Keratinocyte (primary cell): ENCODE data around the gene MUC5B. TPM values are rescaled to one million over a fixed set of nuclear protein-coding genes. Genes with fewer than 3 reads are reported as not detected.

ENCODE experiments used
- DNase-seq: peaks from one replicate; pipeline ENCODE4 v3.0.0-alpha.2; 2011; ENCODE audit warnings: low read depth, missing footprints, low spot score
- FAIRE-seq: peaks from 2 replicates; lab custom pipeline; 2011; peaks lifted over from hg19 to GRCh38; lab: Jason Lieb, UNC
- H2AFZ ChIP-seq: 2 replicates; pipeline ENCODE4 v1.6.0; 2012; ENCODE audit warnings: low read length, control low read depth, inconsistent platforms; ENCODE audit not compliant: control insufficient read depth
- H3K27ac ChIP-seq: 2 replicates; pipeline ENCODE4 v1.5.1; 2011; ENCODE audit warnings: low read length; ENCODE audit not compliant: control insufficient read depth, insufficient read depth
- H3K27me3 ChIP-seq: 3 replicates; pipeline ENCODE4 v1.6.0; 2011; ENCODE audit warnings: low read length; ENCODE audit not compliant: control insufficient read depth, insufficient read depth; ENCODE audit errors: extremely low read depth
- H3K36me3 ChIP-seq, 2 experiments: 2 replicates in 1 of 2; 3 replicates in 1 of 2; pipeline ENCODE4 v1.5.1; 2011; ENCODE audit warnings: low read length in 2 of 2, mild to moderate bottlenecking in 1 of 2; ENCODE audit not compliant: control insufficient read depth in 2 of 2, insufficient read depth in 2 of 2; ENCODE audit errors: extremely low read depth in 1 of 2
- H3K4me1 ChIP-seq: 3 replicates; pipeline ENCODE4 v1.5.1; 2011; ENCODE audit warnings: low read length; ENCODE audit not compliant: control insufficient read depth, insufficient read depth; ENCODE audit errors: extremely low read depth
- H3K4me2 ChIP-seq: 3 replicates; pipeline ENCODE4 v1.6.0; 2011; ENCODE audit warnings: low read depth, low read length; ENCODE audit not compliant: control insufficient read depth, insufficient read depth; ENCODE audit errors: extremely low read depth
- H3K4me3 ChIP-seq, 3 experiments: fragments of 200-600 bp in 1 of 3; sonication (generic) in 1 of 3; 2 replicates in 2 of 3; 3 replicates in 1 of 3; pipeline ENCODE4 v1.5.1; 2011 to 2016; ENCODE audit warnings: low read length in 3 of 3, mild to moderate bottlenecking in 3 of 3, control low read depth in 2 of 3, inconsistent platforms in 1 of 3, low read depth in 1 of 3, mixed read lengths in 1 of 3, mixed run types in 1 of 3, moderate library complexity in 1 of 3; ENCODE audit not compliant: control insufficient read depth in 2 of 3, insufficient read depth in 2 of 3; ENCODE audit errors: extremely low read depth in 1 of 3
- H3K79me2 ChIP-seq: 2 replicates; pipeline ENCODE4 v1.6.0; 2012; ENCODE audit warnings: low read length; ENCODE audit not compliant: control insufficient read depth, insufficient read depth
- H3K9ac ChIP-seq: 3 replicates; pipeline ENCODE4 v1.6.0; 2011; ENCODE audit warnings: low read length; ENCODE audit not compliant: control insufficient read depth, insufficient read depth; ENCODE audit errors: extremely low read depth
- H3K9me1 ChIP-seq: 3 replicates; pipeline ENCODE4 v1.6.0; 2011; ENCODE audit warnings: low read length; ENCODE audit not compliant: control insufficient read depth, insufficient read depth; ENCODE audit errors: extremely low read depth
- H3K9me3 ChIP-seq: 2 replicates; pipeline ENCODE4 v1.5.1; 2012; ENCODE audit warnings: low read depth, low read length; ENCODE audit not compliant: control insufficient read depth
- H4K20me1 ChIP-seq: 3 replicates; pipeline ENCODE4 v1.6.0; 2011; ENCODE audit warnings: low read length; ENCODE audit not compliant: control insufficient read depth, insufficient read depth; ENCODE audit errors: extremely low read depth
- EZH2 ChIP-seq: IDR thresholded peaks from one replicate; pipeline ENCODE4 v1.6.1; 2012; ENCODE audit warnings: inconsistent platforms, mild to moderate bottlenecking, low read length, moderate library complexity
- dilution Hi-C: fragments of 300-500 bp; cut with MboI; formaldehyde crosslinking; loops from one replicate; pipeline ENCODE4 v1.7.0; 2020; ENCODE audit warnings: low sequenced_read_pairs; ENCODE audit not compliant: extremely low pct_ligation_motif_present
- polyA plus RNA-seq, 5 experiments: library from polyadenylated mRNA; depleted of rRNA in 3 of 5; stranded (reverse) in 3 of 5; stranded (forward) in 1 of 5; unstranded in 1 of 5; fragments of >200 nt; gene quantifications; 1 replicate in 1 of 5; 2 replicates in 3 of 5; 3 replicates in 1 of 5; pipeline versions ENCODE4 v1.2.1 to v1.2.3, GENCODE V29; 2011 to 2012; ENCODE audit warnings: missing spikeins in 2 of 5, low read depth in 1 of 5, low replicate concordance in 1 of 5
- TF ChIP-seq, protein P1 (sequence below), 3 experiments: IDR thresholded peaks in 1 of 3; conservative IDR thresholded peaks in 1 of 3; optimal IDR thresholded peaks in 1 of 3; 2 replicates in 2 of 3; 3 replicates in 1 of 3; pipeline versions ENCODE3 to v1.5.1; 2011; ENCODE audit warnings: low read length in 3 of 3, mild to moderate bottlenecking in 3 of 3, moderate library complexity in 2 of 3, control low read depth in 1 of 3, inconsistent platforms in 1 of 3; ENCODE audit not compliant: insufficient read depth in 2 of 3; ENCODE audit errors: extremely low read depth in 1 of 3

Gene MUC5B
- polyA plus RNA-seq, 1 donor (not counting 4 experiments of a cell fraction or from before 2014, with no cell fraction given) = not detected

DNA sequence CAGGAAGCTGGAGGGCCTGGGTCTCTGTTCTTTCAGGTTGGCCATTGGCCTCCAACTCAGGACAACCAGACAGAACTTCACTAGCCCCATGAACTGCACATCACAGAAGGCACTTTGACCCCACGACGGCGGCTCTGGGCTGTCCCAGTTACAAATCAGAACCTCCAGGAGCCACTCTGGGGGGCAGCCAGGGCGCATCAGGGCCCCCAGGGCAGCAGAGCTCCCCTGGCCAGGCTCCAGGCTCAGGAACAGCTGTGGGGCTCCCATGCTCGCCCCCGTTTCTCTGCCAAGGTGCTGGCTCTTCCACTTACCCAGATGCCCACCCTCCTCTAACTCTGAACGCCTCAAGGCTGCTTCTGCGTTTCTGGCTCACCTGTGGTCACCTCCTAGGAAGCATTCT, 61.0 kb downstream of the MUC5B start:
- FAIRE-seq (no peak), DNase-seq (no peak)
- H3K36me3 ChIP-seq = peaks cover 36 to 59% of the 10 kb centered on the region in 2 experiments
- dilution Hi-C loops = no loop called here
- no peak overlapping the region for H3K9ac ChIP-seq
- no peak for TF ChIP-seq EZH2
- TF ChIP-seq, protein P1, sequence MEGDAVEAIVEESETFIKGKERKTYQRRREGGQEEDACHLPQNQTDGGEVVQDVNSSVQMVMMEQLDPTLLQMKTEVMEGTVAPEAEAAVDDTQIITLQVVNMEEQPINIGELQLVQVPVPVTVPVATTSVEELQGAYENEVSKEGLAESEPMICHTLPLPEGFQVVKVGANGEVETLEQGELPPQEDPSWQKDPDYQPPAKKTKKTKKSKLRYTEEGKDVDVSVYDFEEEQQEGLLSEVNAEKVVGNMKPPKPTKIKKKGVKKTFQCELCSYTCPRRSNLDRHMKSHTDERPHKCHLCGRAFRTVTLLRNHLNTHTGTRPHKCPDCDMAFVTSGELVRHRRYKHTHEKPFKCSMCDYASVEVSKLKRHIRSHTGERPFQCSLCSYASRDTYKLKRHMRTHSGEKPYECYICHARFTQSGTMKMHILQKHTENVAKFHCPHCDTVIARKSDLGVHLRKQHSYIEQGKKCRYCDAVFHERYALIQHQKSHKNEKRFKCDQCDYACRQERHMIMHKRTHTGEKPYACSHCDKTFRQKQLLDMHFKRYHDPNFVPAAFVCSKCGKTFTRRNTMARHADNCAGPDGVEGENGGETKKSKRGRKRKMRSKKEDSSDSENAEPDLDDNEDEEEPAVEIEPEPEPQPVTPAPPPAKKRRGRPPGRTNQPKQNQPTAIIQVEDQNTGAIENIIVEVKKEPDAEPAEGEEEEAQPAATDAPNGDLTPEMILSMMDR (optimal IDR thresholded peaks at IDR 0.05 in 1 of 3, IDR thresholded peaks at IDR 0.05 in 1 of 3, conservative IDR thresholded peaks at IDR 0.05 in 1 of 3; ENCODE audit: extremely low read depth in 1 of 3, insufficient read depth in 2 of 3, low read length in 3 of 3) = no peak
- peaks cover 6% of the 10 kb centered on the region for H3K4me1 ChIP-seq
- H2AFZ ChIP-seq = no peak overlapping the region
- H3K9me3 ChIP-seq = no peaks in the 10 kb centered on the region
- H3K79me2 ChIP-seq = peaks cover 10% of the 10 kb centered on the region
- H4K20me1 ChIP-seq = no peaks in the 10 kb centered on the region
- no peaks in the 10 kb centered on the region for H3K9me1 ChIP-seq
- no peak overlapping the region for H3K4me2 ChIP-seq
- H3K27me3 ChIP-seq = no peaks in the 10 kb centered on the region
- H3K27ac ChIP-seq = no peak overlapping the region
- no peak overlapping the region for H3K4me3 ChIP-seq

DNA sequence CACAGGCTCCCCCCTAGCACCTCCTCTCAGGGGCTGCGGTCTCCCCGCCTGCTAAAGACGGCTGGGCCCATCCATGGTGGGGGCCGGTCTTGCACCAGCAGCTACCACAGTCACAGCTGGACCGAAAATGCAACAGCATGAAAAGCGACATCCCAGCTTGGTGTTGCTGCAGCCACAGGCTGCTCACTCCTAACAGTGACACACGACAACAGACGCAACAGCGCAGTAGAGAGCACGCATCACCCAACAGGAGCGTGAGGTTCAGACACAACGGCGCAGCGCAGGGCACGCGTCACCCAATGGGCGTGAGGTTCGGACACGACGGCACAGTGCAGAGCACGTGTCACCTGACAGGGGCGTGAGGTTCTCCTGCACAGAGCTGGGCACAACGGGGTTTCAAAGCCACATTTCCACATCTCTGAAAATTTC, 62.5 kb downstream of the MUC5B start:
- no peak overlapping the region for H3K9ac ChIP-seq
- dilution Hi-C loops = no loop called here
- no peak overlapping the region for H3K27ac ChIP-seq
- H3K36me3 ChIP-seq = peaks cover 28 to 60% of the 10 kb centered on the region in 2 experiments
- no peak for FAIRE-seq
- DNase-seq = no peak
- H2AFZ ChIP-seq = no peak overlapping the region
- no peaks in the 10 kb centered on the region for H3K27me3 ChIP-seq
- no peaks in the 10 kb centered on the region for H4K20me1 ChIP-seq
- no peak for TF ChIP-seq EZH2
- TF ChIP-seq, protein P1 (optimal IDR thresholded peaks at IDR 0.05 in 1 of 3, IDR thresholded peaks at IDR 0.05 in 1 of 3, conservative IDR thresholded peaks at IDR 0.05 in 1 of 3; ENCODE audit: extremely low read depth in 1 of 3, insufficient read depth in 2 of 3, low read length in 3 of 3) = no peak
- H3K4me1 ChIP-seq = peaks cover 6% of the 10 kb centered on the region
- H3K9me3 ChIP-seq = no peaks in the 10 kb centered on the region
- no peaks in the 10 kb centered on the region for H3K9me1 ChIP-seq
- no peak overlapping the region for H3K4me3 ChIP-seq
- no peak overlapping the region for H3K4me2 ChIP-seq
- peaks cover 19% of the 10 kb centered on the region for H3K79me2 ChIP-seq
